Measurements from ENCODE around the gene MEA1. TPM values are rescaled to one million over a fixed set of nuclear protein-coding genes. Genes with fewer than 3 reads are reported as not detected.
"Not testable (repeated sequence)": the region's sequence is repeated elsewhere in the genome, so short reads cannot be mapped to it uniquely, and the experiment has no call there.

MEA1 gene
- total RNA-seq, 1 experiment from 2014 or later = 67.6 TPM

GRCh38 chr6:43009124-43009523, 4.6 kb downstream of the MEA1 start:
- H3K9me3 ChIP-seq (replicated peaks) = no peaks in the 10 kb centered on the region
- no peaks in the 10 kb centered on the region for H3K27me3 ChIP-seq
- 0 out of 2 replicates have a peak, but pooled peaks cover 3% of the 10 kb centered on the region for H3K4me1 ChIP-seq
- H3K36me3 ChIP-seq = peaks cover 25% of the 10 kb centered on the region
- no peak overlapping the region for H3K27ac ChIP-seq
- DNase-seq = peak; percentile 25 to 41
- H3K4me3 ChIP-seq = no peak overlapping the region

GRCh38 chr6:43007126-43007525, 6.6 kb downstream of the MEA1 start:
- DNase-seq = no peak
- no peak overlapping the region for H3K4me3 ChIP-seq
- H3K27me3 ChIP-seq = no peaks in the 10 kb centered on the region
- H3K27ac ChIP-seq = no peak overlapping the region
- no peaks in the 10 kb centered on the region for H3K4me1 ChIP-seq
- peaks cover 25% of the 10 kb centered on the region for H3K36me3 ChIP-seq
- H3K9me3 ChIP-seq (replicated peaks) = no peaks in the 10 kb centered on the region

GRCh38 chr6:43006251-43006650, 7.5 kb downstream of the MEA1 start:
- Histone ChIP-seq H3K27ac (no peak overlapping the region), H3K4me3 (no peak overlapping the region), H3K27me3 (no peaks in the 10 kb centered on the region), H3K36me3 (peaks cover 22% of the 10 kb centered on the region), H3K9me3 (replicated peaks) (no peaks in the 10 kb centered on the region), H3K4me1 (no peaks in the 10 kb centered on the region)
- no peak for DNase-seq

GRCh38 chr6:43005844-43006243, 7.9 kb downstream of the MEA1 start:
- H3K9me3 ChIP-seq (replicated peaks) = no peaks in the 10 kb centered on the region
- peaks cover 22% of the 10 kb centered on the region for H3K36me3 ChIP-seq
- DNase-seq = no peak
- H3K4me1 ChIP-seq = no peaks in the 10 kb centered on the region
- H3K4me3 ChIP-seq = no peak overlapping the region
- H3K27ac ChIP-seq = no peak overlapping the region
- H3K27me3 ChIP-seq = no peaks in the 10 kb centered on the region

GRCh38 chr6:43001843-43002242, 11.9 kb downstream of the MEA1 start:
- H3K9me3 ChIP-seq (replicated peaks) = no peaks in the 10 kb centered on the region
- H3K4me3 ChIP-seq = no peak overlapping the region
- peaks cover 2% of the 10 kb centered on the region; the same call in 1 of the 2 replicates for H3K36me3 ChIP-seq
- no peak for DNase-seq
- H3K27me3 ChIP-seq = no peaks in the 10 kb centered on the region
- no peak overlapping the region for H3K27ac ChIP-seq
- H3K4me1 ChIP-seq = no peaks in the 10 kb centered on the region

GRCh38 chr6:42998205-42998604, 15.5 kb downstream of the MEA1 start:
- H3K36me3 ChIP-seq, H3K4me3 ChIP-seq, H3K27me3 ChIP-seq: not testable (repeated sequence)

GRCh38 chr6:42996513-42996912, 17.2 kb downstream of the MEA1 start:
- no peak overlapping the region for H3K27ac ChIP-seq

More at GRCh38 chr6:42998205-42998604, 15.5 kb downstream of the MEA1 start:
- DNase-seq; H3K9me3 ChIP-seq (replicated peaks); H3K4me1 ChIP-seq; H3K27ac ChIP-seq: not testable (repeated sequence)

GRCh38 chr6:42993445-42993844, 20.3 kb downstream of the MEA1 start:
- Histone ChIP-seq H3K4me1 (0 out of 2 replicates have a peak, but pooled peaks cover 4% of the 10 kb centered on the region), H3K36me3 (peaks cover 8% of the 10 kb centered on the region), H3K4me3 (no peak overlapping the region), H3K9me3 (replicated peaks) (no peaks in the 10 kb centered on the region), H3K27ac (no peak overlapping the region), H3K27me3 (no peaks in the 10 kb centered on the region)
- DNase-seq = no peak

More at GRCh38 chr6:42996513-42996912, 17.2 kb downstream of the MEA1 start:
- DNase-seq = no peak
- Histone ChIP-seq H3K4me1 (no peaks in the 10 kb centered on the region), H3K27me3 (no peaks in the 10 kb centered on the region), H3K36me3 (peaks cover 2% of the 10 kb centered on the region; the same call in 1 of the 2 replicates), H3K9me3 (replicated peaks) (no peaks in the 10 kb centered on the region), H3K4me3 (no peak overlapping the region)

GRCh38 chr6:42989923-42990322, 23.8 kb downstream of the MEA1 start:
- H3K27me3 ChIP-seq = no peaks in the 10 kb centered on the region
- no peaks in the 10 kb centered on the region for H3K9me3 ChIP-seq (replicated peaks)
- peaks cover 8% of the 10 kb centered on the region for H3K36me3 ChIP-seq
- no peak overlapping the region for H3K27ac ChIP-seq
- H3K4me3 ChIP-seq = no peak overlapping the region
- no peak for DNase-seq
- H3K4me1 ChIP-seq = peaks cover 4% of the 10 kb centered on the region; the same call in 1 of the 2 replicates

GRCh38 chr6:42988486-42989020, 25.2 kb downstream of the MEA1 start:
- DNase-seq = peak; percentile 43 to 59
- Histone ChIP-seq H3K27me3 (no peaks in the 10 kb centered on the region), H3K27ac (no peak overlapping the region), H3K9me3 (replicated peaks) (no peaks in the 10 kb centered on the region), H3K36me3 (peaks cover 8% of the 10 kb centered on the region), H3K4me3 (no peak overlapping the region), H3K4me1 (peaks cover 4% of the 10 kb centered on the region; the same call in 1 of the 2 replicates)

- Histone ChIP-seq H3K9me3 (replicated peaks) (no peaks in the 10 kb centered on the region), H3K27me3 (no peaks in the 10 kb centered on the region), H3K36me3 (peaks cover 8% of the 10 kb centered on the region), H3K4me3 (no peak overlapping the region), H3K27ac (no peak overlapping the region), H3K4me1 (peaks cover 4% of the 10 kb centered on the region; the same call in 1 of the 2 replicates)
- DNase-seq = no peak
Measured at GRCh38 chr6:42987533-42988451, 26.0 kb downstream of the MEA1 start.

GRCh38 chr6:42984924-42985475, 28.7 kb downstream of the MEA1 start:
- Histone ChIP-seq H3K9me3 (replicated peaks) (no peaks in the 10 kb centered on the region), H3K4me3 (peak overlapping the region; percentile 85), H3K36me3 (peaks cover 5% of the 10 kb centered on the region), H3K4me1 (peaks cover 4% of the 10 kb centered on the region; the same call in 1 of the 2 replicates), H3K27me3 (no peaks in the 10 kb centered on the region), H3K27ac (no peak overlapping the region; the same call in 1 of the 2 replicates)
- peak; percentile 30 to 52 for DNase-seq

GRCh38 chr6:42984001-42984923, 29.5 kb downstream of the MEA1 start, which contains the start of gene PPP2R5D:
PPP2R5D (plus strand) TSS chr6:42984570; CDS start chr6:42984678, 108 bp downstream.
- Histone ChIP-seq H3K4me1 (peaks cover 4% of the 10 kb centered on the region; the same call in 1 of the 2 replicates), H3K36me3 (no peaks in the 10 kb centered on the region), H3K9me3 (replicated peaks) (no peaks in the 10 kb centered on the region), H3K27ac (peak within 1 kb of the TSS; percentile 55), H3K4me3 (peak within 1 kb of the TSS; percentile 85), H3K27me3 (no peaks in the 10 kb centered on the region)
- peak; percentile 98 to 99 for DNase-seq

GRCh38 chr6:42981836-42982235, 31.9 kb downstream of the MEA1 start:
- Histone ChIP-seq H3K4me3 (no peak overlapping the region), H3K36me3 (peaks cover under 1% of the 10 kb centered on the region; the same call in 1 of the 2 replicates), H3K4me1 (no peaks in the 10 kb centered on the region), H3K27ac (no peak overlapping the region), H3K27me3 (no peaks in the 10 kb centered on the region), H3K9me3 (replicated peaks) (no peaks in the 10 kb centered on the region)
- no peak for DNase-seq
